Measurements from ENCODE around the gene UTRN.

- TF ChIP-seq GATA2 (IDR thresholded peaks at IDR 0.05; ENCODE audit: low read depth, low read length) (no peak), GATA3 (IDR thresholded peaks at IDR 0.05; ENCODE audit: low read depth, low read length) (no peak)
Measured at GRCh38 chr6:144311361-144311760, 26.2 kb downstream of the UTRN start.

All from SH-SY5Y (cell line).